ENCODE data around the gene CRK.

The CRK gene

GRCh38 chr17:1372618-1373017 lies 83.4 kb downstream of the CRK start:
- H3K36me3 ChIP-seq (ENCODE audit: insufficient read depth, low read length) = peaks cover 53% of the 10 kb centered on the region; the same call in 1 of the 2 replicates
- H4K20me1 ChIP-seq (ENCODE audit: insufficient read depth, low read length, poor library complexity, severe bottlenecking) = peaks cover 97% of the 10 kb centered on the region

GRCh38 chr17:1371893-1372590 lies 84.0 kb downstream of the CRK start:
- Histone ChIP-seq H3K4me1 (ENCODE audit: insufficient read depth, low read length, poor library complexity, severe bottlenecking) (peaks cover 12% of the 10 kb centered on the region), H3K4me3 (ENCODE audit: low read length, poor library complexity, severe bottlenecking) (no peak overlapping the region), H3K36me3 (ENCODE audit: insufficient read depth, low read length) (peaks cover 55% of the 10 kb centered on the region; the same call in 1 of the 2 replicates), H3K9ac (ENCODE audit: low read depth, low read length, poor library complexity, severe bottlenecking) (no peak overlapping the region), H3F3A (ENCODE audit: low read depth) (no peaks in the 10 kb centered on the region), H4K20me1 (ENCODE audit: insufficient read depth, low read length, poor library complexity, severe bottlenecking) (peaks cover 97% of the 10 kb centered on the region), H3K4me2 (ENCODE audit: low read depth, low read length, poor library complexity, severe bottlenecking) (no peak overlapping the region), H3K27me3 (ENCODE audit: insufficient read depth, low read length, poor library complexity, severe bottlenecking) (no peaks in the 10 kb centered on the region), H3K79me2 (ENCODE audit: insufficient read depth, low read length) (peaks cover 100% of the 10 kb centered on the region), H3K9me2 (replicated peaks; ENCODE audit: low read depth, low read length) (no peaks in the 10 kb centered on the region), H2AFZ (ENCODE audit: low read length) (no peak overlapping the region), H3K9me3 (ENCODE audit: insufficient read depth, low read depth, low read length) (no peaks in the 10 kb centered on the region)
- no peak for TF ChIP-seq CTCF (conservative IDR thresholded peaks at IDR 0.05; ENCODE audit: low read length)
- no peak for TF ChIP-seq EZH2phosphoT487 (IDR thresholded peaks at IDR 0.05; ENCODE audit: borderline replicate concordance)

More at GRCh38 chr17:1372618-1373017, 83.4 kb downstream of the CRK start:
- Histone ChIP-seq H3K27me3 (ENCODE audit: insufficient read depth, low read length, poor library complexity, severe bottlenecking) (no peaks in the 10 kb centered on the region), H3K4me3 (ENCODE audit: low read length, poor library complexity, severe bottlenecking) (no peak overlapping the region), H3K79me2 (ENCODE audit: insufficient read depth, low read length) (peaks cover 100% of the 10 kb centered on the region), H3K4me2 (ENCODE audit: low read depth, low read length, poor library complexity, severe bottlenecking) (no peak overlapping the region), H3K4me1 (ENCODE audit: insufficient read depth, low read length, poor library complexity, severe bottlenecking) (peaks cover 12% of the 10 kb centered on the region), H2AFZ (ENCODE audit: low read length) (no peak overlapping the region), H3K9me2 (replicated peaks; ENCODE audit: low read depth, low read length) (no peaks in the 10 kb centered on the region), H3F3A (ENCODE audit: low read depth) (no peaks in the 10 kb centered on the region), H3K9ac (ENCODE audit: low read depth, low read length, poor library complexity, severe bottlenecking) (no peak overlapping the region), H3K9me3 (ENCODE audit: insufficient read depth, low read depth, low read length) (no peaks in the 10 kb centered on the region)
- TF ChIP-seq EZH2phosphoT487 (IDR thresholded peaks at IDR 0.05; ENCODE audit: borderline replicate concordance) = no peak
- TF ChIP-seq CTCF (conservative IDR thresholded peaks at IDR 0.05; ENCODE audit: low read length) = no peak

All from Loucy (cell line).